SK-N-MC (cell line): ENCODE data around the gene MAMDC4.
A peak's percentile ranks its signal among the peaks of the same experiment; 100 is the strongest.

Experiments used
- DNase-seq: peaks from one replicate; pipeline ENCODE4 v3.0.0-alpha.2; 2011; ENCODE audit warnings: low read depth, low spot score
- H3K27ac ChIP-seq: fragments of 200-600 bp; sonication (generic); 2 replicates; pipeline ENCODE4 v1.5.1; 2016; ENCODE audit warnings: mixed run types
- H3K36me3 ChIP-seq: fragments of 200-600 bp; sonication (generic); 2 replicates; pipeline ENCODE4 v1.6.1; 2017; ENCODE audit warnings: antibody characterized with exemption, low read length, mixed read lengths; ENCODE audit not compliant: insufficient read depth
- H3K4me3 ChIP-seq: fragments of 200-600 bp; sonication (generic); 2 replicates; pipeline ENCODE4 v1.5.1; 2016
- H3K9ac ChIP-seq: fragments of 200-600 bp; sonication (generic); 2 replicates; pipeline ENCODE4 v1.8.0; 2017; ENCODE audit warnings: mixed run types, mixed read lengths; ENCODE audit not compliant: insufficient read length
- H3K9me3 ChIP-seq: fragments of 200-600 bp; sonication (generic); 2 replicates; pipeline ENCODE4 v1.6.1; 2017; ENCODE audit warnings: low read depth, mild to moderate bottlenecking, antibody characterized with exemption, low read length, moderate library complexity, mixed read lengths
- EZH2 ChIP-seq: fragments of 200-600 bp; sonication (generic); IDR thresholded peaks from one replicate; pipeline ENCODE4 v1.6.1; 2017; ENCODE audit warnings: antibody characterized with exemption
- FOXP2 ChIP-seq: optimal IDR thresholded peaks from 2 replicates; pipeline ENCODE3; 2011; ENCODE audit warnings: mild to moderate bottlenecking, moderate library complexity; ENCODE audit not compliant: insufficient read depth; ENCODE audit errors: extremely low read length, control extremely low read depth
- POLR2AphosphoS5 ChIP-seq: IDR thresholded peaks from 2 replicates; pipeline ENCODE4 v1.6.1; 2012; ENCODE audit warnings: mild to moderate bottlenecking, low read depth, low read length, borderline replicate concordance

MAMDC4 gene

GRCh38 chr9:136807281-136808074, 44.7 kb upstream of the MAMDC4 start, which contains the start of gene RABL6:
Gene RABL6 (plus strand): TSS chr9:136807948. CDS start chr9:136808197, 249 bp downstream.
- Histone ChIP-seq H3K9ac (peak within 1 kb of the TSS; percentile 94), H3K27ac (peak within 1 kb of the TSS; percentile 89), H3K9me3 (no peaks in the 10 kb centered on the region), H3K36me3 (peaks cover 29% of the 10 kb centered on the region), H3K4me3 (peak within 1 kb of the TSS; percentile 96)
- no peak for DNase-seq
- TF ChIP-seq POLR2AphosphoS5 (peak; percentile 91), FOXP2 (no peak)

- peak overlapping the region; percentile 89 for H3K27ac ChIP-seq
- no peak for TF ChIP-seq FOXP2
- no peak for TF ChIP-seq EZH2
- H3K36me3 ChIP-seq: peaks cover 36% of the 10 kb centered on the region
- H3K9me3 ChIP-seq: no peaks in the 10 kb centered on the region
- peak overlapping the region; percentile 94 for H3K9ac ChIP-seq
- H3K4me3 ChIP-seq: peak overlapping the region; percentile 96
- DNase-seq: no peak
Measured at GRCh38 chr9:136808075-136808805, 43.9 kb upstream of the MAMDC4 start.

GRCh38 chr9:136808806-136809158, 43.4 kb upstream of the MAMDC4 start:
- TF ChIP-seq FOXP2 (no peak), EZH2 (no peak), POLR2AphosphoS5 (no peak)
- Histone ChIP-seq H3K27ac (peak overlapping the region; percentile 89), H3K4me3 (peak overlapping the region; percentile 96), H3K9me3 (no peaks in the 10 kb centered on the region), H3K9ac (peak overlapping the region; percentile 94), H3K36me3 (peaks cover 39% of the 10 kb centered on the region)
- no peak for DNase-seq

- no peak overlapping the region for H3K9ac ChIP-seq
- TF ChIP-seq FOXP2 (no peak), EZH2 (no peak), POLR2AphosphoS5 (no peak)
- H3K9me3 ChIP-seq: no peaks in the 10 kb centered on the region
- peaks cover 51% of the 10 kb centered on the region for H3K36me3 ChIP-seq
- no peak for DNase-seq
- no peak overlapping the region for H3K27ac ChIP-seq
- no peak overlapping the region for H3K4me3 ChIP-seq
Measured at GRCh38 chr9:136814725-136815421, 37.3 kb upstream of the MAMDC4 start.

- H3K9ac ChIP-seq: no peak overlapping the region
- TF ChIP-seq EZH2: no peak
- TF ChIP-seq POLR2AphosphoS5: no peak
- TF ChIP-seq FOXP2: no peak
- H3K27ac ChIP-seq: 0 out of 2 replicates have a peak overlapping the region, but pooled peaks have one; percentile 42
- H3K9me3 ChIP-seq: no peaks in the 10 kb centered on the region
- no peak overlapping the region for H3K4me3 ChIP-seq
- H3K36me3 ChIP-seq: peaks cover 46% of the 10 kb centered on the region
- DNase-seq: no peak
Measured at GRCh38 chr9:136815422-136815782, 36.7 kb upstream of the MAMDC4 start.

- H3K9ac ChIP-seq: no peak overlapping the region
- H3K27ac ChIP-seq: no peak overlapping the region
- DNase-seq: no peak
- TF ChIP-seq FOXP2 (no peak), EZH2 (no peak), POLR2AphosphoS5 (no peak)
- H3K36me3 ChIP-seq: peaks cover 22% of the 10 kb centered on the region; the same call in 1 of the 2 replicates
- no peak overlapping the region for H3K4me3 ChIP-seq
- H3K9me3 ChIP-seq: no peaks in the 10 kb centered on the region
Measured at GRCh38 chr9:136820971-136821825, 30.9 kb upstream of the MAMDC4 start.

- Histone ChIP-seq H3K36me3 (peaks cover 23% of the 10 kb centered on the region; the same call in 1 of the 2 replicates), H3K9ac (no peak overlapping the region)
Measured at GRCh38 chr9:136821826-136822544, 30.2 kb upstream of the MAMDC4 start.

More at GRCh38 chr9:136821826-136822544, 30.2 kb upstream of the MAMDC4 start:
- DNase-seq: no peak
- Histone ChIP-seq H3K4me3 (no peak overlapping the region), H3K9me3 (no peaks in the 10 kb centered on the region), H3K27ac (no peak overlapping the region)
- TF ChIP-seq EZH2 (no peak), POLR2AphosphoS5 (no peak), FOXP2 (no peak)
